Measurements from ENCODE around the gene IL17RE.

IL17RE gene

GRCh38 chr3:9918261-9919038 lies 15.8 kb downstream of the IL17RE start:
- no peak for TF ChIP-seq CTCF (IDR thresholded peaks at IDR 0.05; ENCODE audit: low read depth, low read length)
- in situ Hi-C loops (cut with HindIII; ENCODE audit: low sequenced_read_pairs), result no loop called here
- no peak for DNase-seq (ENCODE audit: low read depth, low spot score)
- no peak overlapping the region for H3K4me3 ChIP-seq (ENCODE audit: low read depth, low read length)

- DNase-seq (ENCODE audit: low read depth, low spot score), result no peak
- TF ChIP-seq CTCF (IDR thresholded peaks at IDR 0.05; ENCODE audit: low read depth, low read length), result no peak
- in situ Hi-C loops (cut with HindIII; ENCODE audit: low sequenced_read_pairs), result no loop called here
- H3K4me3 ChIP-seq (ENCODE audit: low read depth, low read length), result no peak overlapping the region
These were observed 25.5 kb downstream of the IL17RE start for GRCh38 chr3:9928158-9928557.

- in situ Hi-C loops (cut with HindIII; ENCODE audit: low sequenced_read_pairs), result no loop called here
- DNase-seq (ENCODE audit: low read depth, low spot score), result no peak
These were observed 28.3 kb downstream of the IL17RE start for GRCh38 chr3:9930804-9931418.

GRCh38 chr3:9932535-9932842 lies 29.8 kb downstream of the IL17RE start:
- no peak for TF ChIP-seq CTCF (IDR thresholded peaks at IDR 0.05; ENCODE audit: low read depth, low read length)
- DNase-seq (ENCODE audit: low read depth, low spot score), result no peak
- peak overlapping the region; percentile 63 for H3K4me3 ChIP-seq (ENCODE audit: low read depth, low read length)
- in situ Hi-C loops (cut with HindIII; ENCODE audit: low sequenced_read_pairs), result no loop called here

More at GRCh38 chr3:9930804-9931418, 28.3 kb downstream of the IL17RE start:
- no peak overlapping the region for H3K4me3 ChIP-seq (ENCODE audit: low read depth, low read length)
- peak; percentile 5 for TF ChIP-seq CTCF (IDR thresholded peaks at IDR 0.05; ENCODE audit: low read depth, low read length)

- DNase-seq (ENCODE audit: low read depth, low spot score), result peak; percentile 80
- TF ChIP-seq CTCF (IDR thresholded peaks at IDR 0.05; ENCODE audit: low read depth, low read length), result peak; percentile 82
- in situ Hi-C loops (cut with HindIII; ENCODE audit: low sequenced_read_pairs), result no loop called here
- H3K4me3 ChIP-seq (ENCODE audit: low read depth, low read length), result peak overlapping the region; percentile 63
These were observed 30.4 kb downstream of the IL17RE start for GRCh38 chr3:9932843-9933560.

- DNase-seq (ENCODE audit: low read depth, low spot score), result peak; percentile 92
- TF ChIP-seq CTCF (IDR thresholded peaks at IDR 0.05; ENCODE audit: low read depth, low read length), result no peak
- in situ Hi-C loops (cut with HindIII; ENCODE audit: low sequenced_read_pairs), result no loop called here
- H3K4me3 ChIP-seq (ENCODE audit: low read depth, low read length), result peak within 1 kb of the TSS; percentile 63
These were observed 31.1 kb downstream of the IL17RE start, which contains the start of gene CRELD1 for GRCh38 chr3:9933561-9934234. TSS of gene CRELD1 (plus strand) at chr3:9933834. CDS start at chr3:9934439, 605 bp downstream.
